GM13976 (cell line): Measurements from ENCODE around the gene SLU7.

Experiments used
- DNase-seq: peaks from one replicate; pipeline ENCODE4 v3.0.0; 2012; ENCODE audit warnings: low spot score
- in situ Hi-C: fragments of 300-500 bp; cut with MboI; formaldehyde crosslinking; loops from one replicate; pipeline ENCODE4 v1.12.0; 2022; ENCODE audit warnings: low sequenced_read_pairs, mixed read lengths, inconsistent platforms; ENCODE audit not compliant: unreplicated experiment
- TF ChIP-seq, protein P1 (sequence below): IDR thresholded peaks from 2 replicates; pipeline ENCODE4 v1.5.1; 2012; ENCODE audit warnings: borderline replicate concordance, mild to moderate bottlenecking; ENCODE audit not compliant: insufficient read depth; ENCODE audit errors: extremely low read depth, missing control alignments, control extremely low read depth

The SLU7 gene

DNA sequence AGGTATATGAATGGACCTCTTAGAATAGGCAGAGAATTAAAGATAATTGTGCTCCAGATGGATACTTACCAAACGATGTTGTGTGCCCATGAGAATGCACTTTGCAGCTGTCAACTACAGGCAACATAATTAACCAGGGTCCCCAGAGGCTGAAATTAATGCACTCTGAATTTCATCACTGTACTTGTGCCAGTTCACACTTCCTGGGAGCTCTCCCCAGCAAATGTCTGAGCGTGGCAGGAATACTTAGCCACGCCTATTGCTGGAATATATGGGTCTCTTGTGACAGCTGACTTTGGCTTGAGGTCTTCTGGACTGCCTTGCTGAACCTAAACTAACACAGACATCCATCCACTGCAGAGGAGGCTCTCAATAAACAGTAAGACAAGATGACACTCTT, 36.5 kb downstream of the SLU7 start:
- DNase-seq, result no peak
- in situ Hi-C loops, result no loop called here
- TF ChIP-seq, protein P1, sequence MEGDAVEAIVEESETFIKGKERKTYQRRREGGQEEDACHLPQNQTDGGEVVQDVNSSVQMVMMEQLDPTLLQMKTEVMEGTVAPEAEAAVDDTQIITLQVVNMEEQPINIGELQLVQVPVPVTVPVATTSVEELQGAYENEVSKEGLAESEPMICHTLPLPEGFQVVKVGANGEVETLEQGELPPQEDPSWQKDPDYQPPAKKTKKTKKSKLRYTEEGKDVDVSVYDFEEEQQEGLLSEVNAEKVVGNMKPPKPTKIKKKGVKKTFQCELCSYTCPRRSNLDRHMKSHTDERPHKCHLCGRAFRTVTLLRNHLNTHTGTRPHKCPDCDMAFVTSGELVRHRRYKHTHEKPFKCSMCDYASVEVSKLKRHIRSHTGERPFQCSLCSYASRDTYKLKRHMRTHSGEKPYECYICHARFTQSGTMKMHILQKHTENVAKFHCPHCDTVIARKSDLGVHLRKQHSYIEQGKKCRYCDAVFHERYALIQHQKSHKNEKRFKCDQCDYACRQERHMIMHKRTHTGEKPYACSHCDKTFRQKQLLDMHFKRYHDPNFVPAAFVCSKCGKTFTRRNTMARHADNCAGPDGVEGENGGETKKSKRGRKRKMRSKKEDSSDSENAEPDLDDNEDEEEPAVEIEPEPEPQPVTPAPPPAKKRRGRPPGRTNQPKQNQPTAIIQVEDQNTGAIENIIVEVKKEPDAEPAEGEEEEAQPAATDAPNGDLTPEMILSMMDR, result no peak

DNA sequence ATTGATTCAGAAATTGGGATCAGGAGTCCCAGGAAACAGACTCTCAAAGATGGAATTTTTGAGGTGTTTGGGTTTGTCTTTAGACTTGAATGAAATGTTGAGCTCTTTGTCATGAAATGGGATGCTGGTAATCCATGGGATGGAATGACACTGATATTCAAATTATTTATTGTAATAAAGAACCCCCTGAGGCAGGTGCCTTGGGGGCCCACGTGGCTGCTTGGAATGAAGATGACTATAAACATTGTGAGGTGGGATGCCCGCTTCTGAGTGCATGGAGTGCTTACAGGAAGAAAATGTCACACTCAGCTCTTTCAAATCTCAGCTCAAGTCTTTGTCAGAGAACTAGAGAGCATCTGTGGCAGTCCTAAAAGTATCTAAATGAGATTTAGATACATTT, 38.8 kb downstream of the SLU7 start:
- TF ChIP-seq, protein P1, result no peak
- no peak for DNase-seq
- in situ Hi-C loops, result no loop called here

DNA sequence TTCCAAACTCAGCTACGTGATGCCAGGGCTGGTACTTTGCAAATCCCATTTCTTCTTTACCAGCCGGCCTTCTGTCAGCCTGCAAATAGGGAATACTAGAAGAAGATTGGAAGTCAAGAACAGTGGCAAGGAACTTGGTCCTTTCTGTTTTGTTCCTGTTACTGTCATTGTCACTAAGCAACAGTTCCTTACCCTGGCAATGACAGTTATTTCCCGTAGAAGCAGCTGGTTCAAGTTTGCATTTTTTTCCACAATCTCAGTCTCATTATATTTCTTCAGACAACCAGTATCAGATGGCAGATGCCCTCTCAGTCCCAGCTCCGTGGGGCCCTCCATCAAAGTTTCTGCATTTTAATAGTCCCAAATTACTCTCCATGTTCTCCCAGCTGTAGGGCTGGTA, 39.4 kb downstream of the SLU7 start:
- DNase-seq, result no peak
- TF ChIP-seq, protein P1, result no peak
- in situ Hi-C loops, result no loop called here

DNA sequence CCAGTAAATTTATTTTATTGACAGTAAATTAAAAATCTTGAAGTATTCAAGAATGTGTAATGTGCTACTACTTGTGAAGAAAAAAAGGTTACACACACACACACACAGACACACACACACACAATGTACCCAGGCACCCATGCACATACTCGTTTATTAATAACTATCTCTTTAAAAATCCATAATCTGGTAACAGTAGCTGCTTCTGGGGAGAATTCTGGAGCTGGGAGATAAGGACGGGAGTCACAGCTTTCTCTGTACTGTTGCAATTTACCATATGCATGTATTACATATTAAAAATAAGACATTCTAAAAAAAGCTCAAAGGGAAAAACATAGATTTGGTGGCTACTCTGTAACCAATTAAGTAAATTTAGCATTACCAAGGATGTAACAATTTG, 40.6 kb downstream of the SLU7 start:
- TF ChIP-seq, protein P1, result no peak
- no peak for DNase-seq
- in situ Hi-C loops, result no loop called here

DNA sequence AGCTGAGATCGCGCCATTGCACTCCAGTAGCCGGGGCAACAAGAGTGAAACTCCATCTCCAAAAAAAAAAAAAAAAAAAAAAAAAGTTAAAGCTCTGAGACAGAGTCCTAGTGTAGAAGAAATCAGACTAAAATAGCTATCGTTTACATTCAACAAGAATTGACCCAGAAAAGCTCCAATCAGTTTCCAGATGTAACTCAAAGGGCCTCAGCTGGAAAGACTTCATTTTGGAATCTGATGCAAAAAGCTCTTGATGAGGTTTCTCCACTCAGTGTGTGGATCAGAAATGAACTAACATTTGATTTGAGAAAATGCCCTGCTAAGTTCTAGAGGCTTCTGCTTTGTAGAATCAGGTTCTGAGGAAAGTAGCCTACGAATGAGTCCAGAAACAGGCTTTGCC, 41.2 kb downstream of the SLU7 start:
- TF ChIP-seq, protein P1, result no peak
- in situ Hi-C loops, result no loop called here
- no peak for DNase-seq

DNA sequence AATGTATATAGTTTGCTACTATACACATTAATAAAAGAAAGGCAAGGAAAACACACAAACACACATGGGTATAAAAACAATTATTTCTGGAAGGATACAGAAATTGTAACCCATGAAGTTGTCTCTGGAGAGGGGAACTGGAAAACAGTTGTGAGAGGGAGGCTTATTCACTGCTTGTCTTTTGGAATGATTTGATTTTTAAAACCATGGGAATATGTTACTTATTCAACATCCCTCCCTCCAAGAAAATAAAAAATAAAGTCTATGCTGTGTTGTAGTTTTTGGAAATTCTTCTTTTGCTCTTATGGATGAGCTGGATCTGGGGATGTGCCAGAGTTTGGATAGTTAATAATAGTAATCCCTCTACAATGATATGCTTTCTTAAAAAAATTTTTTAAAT, 42.5 kb downstream of the SLU7 start:
- TF ChIP-seq, protein P1, result no peak
- no peak for DNase-seq
- in situ Hi-C loops, result no loop called here

DNA sequence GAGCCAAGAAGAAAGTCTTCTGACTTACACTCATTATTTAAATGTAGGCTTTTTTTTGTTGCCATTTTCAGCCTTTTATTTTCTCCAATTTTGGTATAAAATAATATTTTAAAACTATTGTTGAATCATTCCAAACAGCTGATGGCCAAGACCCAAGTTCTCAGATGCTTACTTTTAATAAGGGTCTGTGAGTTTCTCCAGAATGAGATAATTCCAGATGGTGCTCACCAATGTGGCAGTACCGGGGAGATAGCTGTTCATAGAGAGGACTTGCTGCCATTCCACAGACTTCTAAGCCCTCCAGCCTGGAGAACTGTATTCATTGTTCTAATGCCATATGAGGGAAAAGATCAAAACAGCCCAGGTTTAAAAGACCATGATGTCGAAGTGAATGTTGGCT, 43.2 kb downstream of the SLU7 start:
- no peak for DNase-seq
- TF ChIP-seq, protein P1, result no peak
- in situ Hi-C loops, result no loop called here
